Measurements from ENCODE around the gene SVIL. TPM values are rescaled to one million over a fixed set of nuclear protein-coding genes. Genes with fewer than 3 reads are reported as not detected.

SVIL gene
- total RNA-seq, 1 experiment from 2014 or later = 166 TPM

DNA sequence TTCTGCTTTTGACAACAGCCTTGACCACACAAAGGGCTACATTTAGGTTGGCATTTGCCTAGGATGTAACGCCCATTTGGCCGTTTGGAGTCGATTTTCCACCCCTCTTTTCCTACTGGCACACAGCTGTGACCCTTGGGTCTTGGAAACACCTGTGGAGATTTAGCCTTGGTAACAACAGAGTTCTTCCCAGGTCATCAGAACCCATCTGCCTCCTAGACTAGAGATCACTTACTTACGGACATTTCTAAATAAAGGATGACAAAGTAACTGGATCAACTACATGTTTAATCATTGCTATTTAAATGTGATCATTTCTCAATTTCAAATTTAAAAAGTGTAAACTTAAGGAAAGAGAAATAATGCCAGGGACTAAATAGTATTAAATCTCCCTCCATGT lies 42.0 kb upstream of the SVIL start:
- POLR2A ChIA-PET (ENCODE audit: unreplicated experiment) = no interaction called here
- TF ChIP-seq, protein P1, sequence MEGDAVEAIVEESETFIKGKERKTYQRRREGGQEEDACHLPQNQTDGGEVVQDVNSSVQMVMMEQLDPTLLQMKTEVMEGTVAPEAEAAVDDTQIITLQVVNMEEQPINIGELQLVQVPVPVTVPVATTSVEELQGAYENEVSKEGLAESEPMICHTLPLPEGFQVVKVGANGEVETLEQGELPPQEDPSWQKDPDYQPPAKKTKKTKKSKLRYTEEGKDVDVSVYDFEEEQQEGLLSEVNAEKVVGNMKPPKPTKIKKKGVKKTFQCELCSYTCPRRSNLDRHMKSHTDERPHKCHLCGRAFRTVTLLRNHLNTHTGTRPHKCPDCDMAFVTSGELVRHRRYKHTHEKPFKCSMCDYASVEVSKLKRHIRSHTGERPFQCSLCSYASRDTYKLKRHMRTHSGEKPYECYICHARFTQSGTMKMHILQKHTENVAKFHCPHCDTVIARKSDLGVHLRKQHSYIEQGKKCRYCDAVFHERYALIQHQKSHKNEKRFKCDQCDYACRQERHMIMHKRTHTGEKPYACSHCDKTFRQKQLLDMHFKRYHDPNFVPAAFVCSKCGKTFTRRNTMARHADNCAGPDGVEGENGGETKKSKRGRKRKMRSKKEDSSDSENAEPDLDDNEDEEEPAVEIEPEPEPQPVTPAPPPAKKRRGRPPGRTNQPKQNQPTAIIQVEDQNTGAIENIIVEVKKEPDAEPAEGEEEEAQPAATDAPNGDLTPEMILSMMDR (conservative IDR thresholded peaks at IDR 0.05) = no peak
- no peak for TF ChIP-seq EZH2 (IDR thresholded peaks at IDR 0.05; ENCODE audit: low read depth)
- H3K9me2 ChIP-seq (ENCODE audit: insufficient read depth) = no peaks in the 10 kb centered on the region
- CTCF ChIA-PET = no interaction called here
- intact Hi-C loops (cut with micrococcal nuclease; ENCODE audit: unreplicated experiment) = no loop called here
- 0 out of 2 replicates have a peak, but pooled peaks cover 3% of the 10 kb centered on the region for H3F3A ChIP-seq (ENCODE audit: insufficient read depth, low read depth)
- no peaks in the 10 kb centered on the region for H3K27me3 ChIP-seq (ENCODE audit: insufficient read depth, low read depth)
- H3K4me2 ChIP-seq = no peak overlapping the region
- H3K27ac ChIP-seq = no peak overlapping the region
- DNase-seq = no peak
- no peak overlapping the region for H2AFZ ChIP-seq
- H4K20me1 ChIP-seq (ENCODE audit: insufficient read depth) = no peaks in the 10 kb centered on the region
- no peak overlapping the region for H3K4me3 ChIP-seq
- no TSS peak for BruUV-seq (replicated peaks)
- H3K4me1 ChIP-seq (replicated peaks; ENCODE audit: insufficient read depth) = no peaks in the 10 kb centered on the region
- H3K79me2 ChIP-seq (ENCODE audit: low read depth) = peaks cover 20% of the 10 kb centered on the region
- H3K36me3 ChIP-seq (ENCODE audit: low read depth) = no peaks in the 10 kb centered on the region; the same call in 1 of the 2 replicates
- H3K9me3 ChIP-seq (ENCODE audit: insufficient read depth, low read depth) = peaks cover 5% of the 10 kb centered on the region; the same call in 1 of the 2 replicates

DNA sequence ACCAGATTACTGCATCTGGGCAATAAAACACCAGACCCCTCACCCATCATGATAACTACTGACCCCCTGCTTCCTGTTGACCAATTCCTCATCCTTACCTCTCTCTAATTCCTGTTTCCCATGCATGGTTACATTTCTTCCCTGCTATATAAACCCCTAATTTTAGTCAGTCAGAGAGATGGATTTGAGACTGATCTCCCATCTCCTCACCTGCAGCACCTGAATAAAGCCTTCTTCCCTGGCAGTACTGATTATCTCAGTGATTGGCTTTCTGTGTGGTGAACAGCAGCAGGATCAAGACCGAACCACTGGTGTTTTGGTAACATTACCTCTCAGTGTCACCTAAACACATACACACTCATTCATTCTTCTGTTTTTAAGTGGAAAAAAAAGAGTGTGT lies 41.2 kb upstream of the SVIL start:
- H3K27me3 ChIP-seq (ENCODE audit: insufficient read depth, low read depth) = no peaks in the 10 kb centered on the region
- TF ChIP-seq, protein P1 (conservative IDR thresholded peaks at IDR 0.05) = no peak
- no peak for TF ChIP-seq EZH2 (IDR thresholded peaks at IDR 0.05; ENCODE audit: low read depth)
- ChIA-PET POLR2A (ENCODE audit: unreplicated experiment) (no interaction called here), CTCF (no interaction called here)
- 0 out of 2 replicates have a peak, but pooled peaks cover 6% of the 10 kb centered on the region for H3F3A ChIP-seq (ENCODE audit: insufficient read depth, low read depth)
- no TSS peak for BruUV-seq (replicated peaks)
- no peak for DNase-seq
- H4K20me1 ChIP-seq (ENCODE audit: insufficient read depth) = no peaks in the 10 kb centered on the region
- H3K36me3 ChIP-seq (ENCODE audit: low read depth) = no peaks in the 10 kb centered on the region; the same call in 1 of the 2 replicates
- no peak overlapping the region for H2AFZ ChIP-seq
- H3K4me1 ChIP-seq (replicated peaks; ENCODE audit: insufficient read depth) = no peaks in the 10 kb centered on the region
- H3K79me2 ChIP-seq (ENCODE audit: low read depth) = peaks cover 20% of the 10 kb centered on the region
- H3K9me3 ChIP-seq (ENCODE audit: insufficient read depth, low read depth) = peaks cover 5% of the 10 kb centered on the region; the same call in 1 of the 2 replicates
- H3K27ac ChIP-seq = no peak overlapping the region
- H3K4me3 ChIP-seq = no peak overlapping the region
- H3K4me2 ChIP-seq = no peak overlapping the region
- intact Hi-C loops (cut with micrococcal nuclease; ENCODE audit: unreplicated experiment) = no loop called here
- H3K9me2 ChIP-seq (ENCODE audit: insufficient read depth) = no peaks in the 10 kb centered on the region

DNA sequence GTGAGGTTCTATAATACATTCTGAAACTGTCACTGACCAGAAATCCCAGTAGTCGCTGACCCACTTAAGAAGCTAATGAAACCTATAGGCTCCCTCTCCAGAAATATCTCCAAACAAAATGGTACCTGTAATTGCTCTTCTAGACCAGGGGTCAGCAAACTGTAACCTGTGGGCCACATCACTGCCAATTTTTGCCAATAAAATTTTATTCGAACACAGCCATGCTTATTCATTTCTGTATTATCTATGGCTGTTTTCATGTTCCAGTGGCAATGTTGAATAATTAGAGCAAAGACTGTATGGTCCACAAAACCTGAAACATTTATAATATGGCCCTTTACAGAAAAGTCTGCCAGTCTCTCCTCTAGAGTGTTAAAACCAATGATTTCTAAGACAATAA lies 37.2 kb upstream of the SVIL start:
- BruUV-seq (replicated peaks) = no TSS peak
- Histone ChIP-seq H3K36me3 (ENCODE audit: low read depth) (no peaks in the 10 kb centered on the region; the same call in 1 of the 2 replicates), H3K4me1 (replicated peaks; ENCODE audit: insufficient read depth) (peaks cover 25% of the 10 kb centered on the region), H3K27me3 (ENCODE audit: insufficient read depth, low read depth) (no peaks in the 10 kb centered on the region), H4K20me1 (ENCODE audit: insufficient read depth) (no peaks in the 10 kb centered on the region), H2AFZ (no peak overlapping the region), H3K27ac (no peak overlapping the region), H3K4me2 (no peak overlapping the region), H3K79me2 (ENCODE audit: low read depth) (peaks cover 30% of the 10 kb centered on the region), H3K9me2 (ENCODE audit: insufficient read depth) (no peaks in the 10 kb centered on the region), H3K9me3 (ENCODE audit: insufficient read depth, low read depth) (peaks cover 5% of the 10 kb centered on the region; the same call in 1 of the 2 replicates), H3K4me3 (no peak overlapping the region), H3F3A (ENCODE audit: insufficient read depth, low read depth) (peaks cover 26% of the 10 kb centered on the region)
- intact Hi-C loops (cut with micrococcal nuclease; ENCODE audit: unreplicated experiment) = no loop called here
- ChIA-PET CTCF (no interaction called here), POLR2A (ENCODE audit: unreplicated experiment) (no interaction called here)
- TF ChIP-seq, protein P1 (conservative IDR thresholded peaks at IDR 0.05) = no peak
- no peak for DNase-seq
